Activated CD8-positive, alpha-beta T cell treated with anti-CD3 and anti-CD28 coated beads for 36 hours (primary cell): ENCODE results near the gene NUF2. TPM values are rescaled to one million over a fixed set of nuclear protein-coding genes. Genes with fewer than 3 reads are reported as not detected.
A peak's percentile ranks its signal among the peaks of the same experiment; 100 is the strongest.
"Not testable (repeated sequence)": the region's sequence is repeated elsewhere in the genome, so short reads cannot be mapped to it uniquely, and the experiment has no call there.

Experiments
- ATAC-seq: fragments of 200-7000 bp; cut with Tn5 transposase; one replicate; pipeline ENCODE4 v1.10.0; 2021; ENCODE audit warnings: mild to moderate bottlenecking, moderate library complexity
- CTCF ChIA-PET: fragments of 350-600 bp; sonication (Branson Sonifier 250); formaldehyde crosslinking; loops from one replicate; lab custom pipeline; 2021; ENCODE audit warnings: antibody characterized with exemption; lab: Charles Lee
- POLR2A ChIA-PET: fragments of 350-600 bp; sonication (Branson Sonifier 250); formaldehyde crosslinking; loops from one replicate; lab custom pipeline; 2021; ENCODE audit warnings: antibody characterized with exemption; lab: Charles Lee
- DNase-seq: peaks from one replicate; pipeline ENCODE4 v3.0.0-alpha.2; 2020
- H3K27ac Mint-ChIP-seq: one replicate; pipeline ENCODE4 v1.8.0; 2021; ENCODE audit warnings: mild to moderate bottlenecking, mixed read lengths
- H3K27me3 Mint-ChIP-seq: one replicate; pipeline ENCODE4 v1.8.0; 2021; ENCODE audit warnings: mixed read lengths
- H3K36me3 Mint-ChIP-seq: one replicate; pipeline ENCODE4 v1.8.0; 2021; ENCODE audit warnings: low read depth, mixed read lengths
- H3K4me1 Mint-ChIP-seq: one replicate; pipeline ENCODE4 v1.8.0; 2021; ENCODE audit warnings: low read depth, mixed read lengths
- H3K4me3 Mint-ChIP-seq: one replicate; pipeline ENCODE4 v1.8.0; 2021; ENCODE audit warnings: mild to moderate bottlenecking, moderate library complexity, mixed read lengths
- H3K9me3 Mint-ChIP-seq: one replicate; pipeline ENCODE4 v1.8.0; 2021; ENCODE audit warnings: mixed read lengths
- intact Hi-C: fragments of 100-400 bp; cut with micrococcal nuclease; formaldehyde crosslinking; loops from one replicate; pipeline ENCODE4 v1.10.0; 2022
- total RNA-seq, 2 experiments: library from RNA; stranded (reverse); gene quantifications; one replicate each; pipeline ENCODE4 v1.2.3, GENCODE V29; 2021
- TF ChIP-seq, protein P1 (sequence below): fragments of 200-600 bp; IDR thresholded peaks from one replicate; pipeline ENCODE4 v1.8.0; 2022; ENCODE audit warnings: antibody characterized with exemption, mild to moderate bottlenecking

NUF2 gene
- total RNA-seq, 2 experiments from 2014 or later = 49.9 to 54.6 TPM

- Mint-ChIP-seq H3K4me1 (peaks cover 2% of the 10 kb centered on the region), H3K9me3 (no peaks in the 10 kb centered on the region), H3K27me3 (no peaks in the 10 kb centered on the region), H3K4me3 (no peak overlapping the region), H3K27ac (no peak overlapping the region), H3K36me3 (peaks cover 25% of the 10 kb centered on the region)
- TF ChIP-seq, protein P1, sequence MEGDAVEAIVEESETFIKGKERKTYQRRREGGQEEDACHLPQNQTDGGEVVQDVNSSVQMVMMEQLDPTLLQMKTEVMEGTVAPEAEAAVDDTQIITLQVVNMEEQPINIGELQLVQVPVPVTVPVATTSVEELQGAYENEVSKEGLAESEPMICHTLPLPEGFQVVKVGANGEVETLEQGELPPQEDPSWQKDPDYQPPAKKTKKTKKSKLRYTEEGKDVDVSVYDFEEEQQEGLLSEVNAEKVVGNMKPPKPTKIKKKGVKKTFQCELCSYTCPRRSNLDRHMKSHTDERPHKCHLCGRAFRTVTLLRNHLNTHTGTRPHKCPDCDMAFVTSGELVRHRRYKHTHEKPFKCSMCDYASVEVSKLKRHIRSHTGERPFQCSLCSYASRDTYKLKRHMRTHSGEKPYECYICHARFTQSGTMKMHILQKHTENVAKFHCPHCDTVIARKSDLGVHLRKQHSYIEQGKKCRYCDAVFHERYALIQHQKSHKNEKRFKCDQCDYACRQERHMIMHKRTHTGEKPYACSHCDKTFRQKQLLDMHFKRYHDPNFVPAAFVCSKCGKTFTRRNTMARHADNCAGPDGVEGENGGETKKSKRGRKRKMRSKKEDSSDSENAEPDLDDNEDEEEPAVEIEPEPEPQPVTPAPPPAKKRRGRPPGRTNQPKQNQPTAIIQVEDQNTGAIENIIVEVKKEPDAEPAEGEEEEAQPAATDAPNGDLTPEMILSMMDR = no peak
- POLR2A ChIA-PET = no interaction called here
- ATAC-seq = no peak
- intact Hi-C loops = no loop called here
- CTCF ChIA-PET = no interaction called here
- no peak for DNase-seq
These were observed 12.9 kb upstream of the NUF2 start for GRCh38 chr1:163308811-163309210.

DNA sequence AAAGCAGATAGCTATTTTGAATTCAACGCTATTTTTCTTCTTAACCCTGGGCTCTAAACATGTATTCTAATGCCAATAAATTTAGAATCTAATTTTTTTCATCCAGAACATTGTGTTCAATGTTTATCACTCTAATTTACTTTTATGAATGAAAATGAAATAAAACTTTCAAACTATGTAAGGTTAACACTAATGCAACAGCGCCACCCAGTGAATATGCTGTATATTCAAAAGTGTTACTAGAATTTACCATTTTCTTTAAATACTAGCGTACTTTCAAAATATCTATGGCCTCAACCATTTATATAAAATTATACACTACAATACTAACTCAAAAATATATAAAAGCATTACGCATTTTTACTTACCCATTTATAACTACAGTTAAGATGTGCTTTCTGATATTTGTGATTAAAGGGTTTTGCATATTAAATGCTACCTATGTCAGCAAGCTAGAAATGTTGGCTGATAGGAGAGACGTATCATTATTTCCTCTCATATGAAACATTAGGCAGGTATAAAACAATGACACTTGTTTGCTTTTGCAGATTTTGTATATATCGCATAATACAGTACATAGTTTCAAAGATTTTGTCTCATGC, 5.9 kb upstream of the NUF2 start:
- intact Hi-C loops = loop anchor here (10.0 kb wide), 2 partner anchors 141 to 461 kb away; no protein-coding TSS in a partner anchor
- CTCF ChIA-PET = interaction anchor here (0.7 to 3.1 kb wide), 27 partner anchors 9 to 468 kb away, joined by 3 to 32 read pairs (median 4); partner anchors contain the start of genes CCDC190, RGS4 and RGS5
- no peaks in the 10 kb centered on the region for H3K27me3 Mint-ChIP-seq
- no peaks in the 10 kb centered on the region for H3K9me3 Mint-ChIP-seq
- H3K36me3 Mint-ChIP-seq = peaks cover 5% of the 10 kb centered on the region
- ATAC-seq (no peak), DNase-seq (peak; percentile 50)
- no peak overlapping the region for H3K4me3 Mint-ChIP-seq
- TF ChIP-seq, protein P1 = peak; percentile 78
- H3K4me1 Mint-ChIP-seq = peaks cover 5% of the 10 kb centered on the region
- no peak overlapping the region for H3K27ac Mint-ChIP-seq
- POLR2A ChIA-PET = no interaction called here

- Mint-ChIP-seq H3K27ac (peak overlapping the region; percentile 98), H3K36me3 (peaks cover 7% of the 10 kb centered on the region), H3K4me1 (peaks cover 17% of the 10 kb centered on the region), H3K27me3 (no peaks in the 10 kb centered on the region), H3K4me3 (peak overlapping the region; percentile 85), H3K9me3 (no peaks in the 10 kb centered on the region)
- POLR2A ChIA-PET = interaction anchor here (1.5 kb wide), 1 partner anchor 10 kb away, joined by 3 read pairs; no protein-coding TSS in a partner anchor
- TF ChIP-seq, protein P1 = no peak
- CTCF ChIA-PET = no interaction called here
- intact Hi-C loops = no loop called here
- ATAC-seq (no peak), DNase-seq (no peak)
These were observed 863 bp upstream of the NUF2 start for GRCh38 chr1:163320891-163321290.

DNA sequence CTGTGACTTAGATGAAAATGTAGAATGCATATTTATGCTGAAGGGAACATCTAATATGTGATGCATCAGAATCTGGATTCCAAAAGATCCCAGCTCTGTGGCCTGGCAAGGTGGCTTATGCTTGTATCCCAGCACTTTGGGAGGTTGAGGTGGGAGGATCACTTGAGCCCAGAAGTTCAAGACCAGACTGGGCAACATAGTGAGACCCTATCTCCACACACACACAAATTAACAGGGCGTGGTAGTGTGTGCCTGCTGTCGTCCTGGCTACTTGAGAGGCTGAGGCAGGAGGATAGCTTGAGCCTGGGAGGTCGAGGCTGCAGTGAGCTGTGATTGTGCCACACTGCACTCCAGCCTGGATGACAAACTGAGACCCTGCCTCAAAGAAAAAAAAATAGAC, 1.6 kb downstream of the NUF2 start:
- CTCF ChIA-PET = interaction anchor here (1.2 to 1.3 kb wide), 2 partner anchors 10 to 469 kb away, joined by 4 read pairs; no protein-coding TSS in a partner anchor
- Mint-ChIP-seq H3K4me1 (peaks cover 17% of the 10 kb centered on the region), H3K4me3 (peak overlapping the region; percentile 85), H3K36me3 (peaks cover 17% of the 10 kb centered on the region)
- intact Hi-C loops, H3K27me3 Mint-ChIP-seq, DNase-seq, H3K27ac Mint-ChIP-seq, POLR2A ChIA-PET, ATAC-seq, H3K9me3 Mint-ChIP-seq: not testable (repeated sequence)

GRCh38 chr1:163331116-163331515, 9.4 kb downstream of the NUF2 start:
- DNase-seq (no peak), ATAC-seq (no peak)
- H3K27ac Mint-ChIP-seq = no peak overlapping the region
- H3K4me3 Mint-ChIP-seq = no peak overlapping the region
- TF ChIP-seq, protein P1 = no peak
- CTCF ChIA-PET = no interaction called here
- H3K4me1 Mint-ChIP-seq = no peaks in the 10 kb centered on the region
- intact Hi-C loops = no loop called here
- H3K36me3 Mint-ChIP-seq = peaks cover 64% of the 10 kb centered on the region
- no peaks in the 10 kb centered on the region for H3K27me3 Mint-ChIP-seq
- H3K9me3 Mint-ChIP-seq = peaks cover 14% of the 10 kb centered on the region
- POLR2A ChIA-PET = no interaction called here
